GM23338 (cell line): ENCODE measurements around the gene RFESD. TPM values are rescaled to one million over a fixed set of nuclear protein-coding genes. Genes with fewer than 3 reads are reported as not detected.
"Not testable (repeated sequence)": the region's sequence is repeated elsewhere in the genome, so short reads cannot be mapped to it uniquely, and the experiment has no call there.

Experiments
- ATAC-seq: fragments of 200-7000 bp; cut with Tn5 transposase; 3 replicates; pipeline ENCODE4 v1.9.1; 2020
- DNase-seq: peaks from one replicate; pipeline ENCODE4 v3.0.0-alpha.2; 2015; ENCODE audit warnings: low spot score
- H2AFZ ChIP-seq: fragments of 200-600 bp; sonication (generic); 2 replicates; pipeline ENCODE4 v1.8.0; 2016; ENCODE audit warnings: antibody characterized with exemption, mild to moderate bottlenecking, moderate library complexity
- H3F3A ChIP-seq: fragments of 200-600 bp; sonication (generic); replicated peaks from 2 replicates; pipeline ENCODE4 v1.8.0; 2017; ENCODE audit warnings: antibody characterized with exemption, mixed run types, low read depth
- H3K27ac ChIP-seq: fragments of 200-600 bp; sonication (generic); 2 replicates; pipeline ENCODE4 v1.6.1; 2016; ENCODE audit warnings: low read depth
- H3K27me3 ChIP-seq: fragments of 200-600 bp; sonication (generic); 2 replicates; pipeline ENCODE4 v1.8.0; 2016; ENCODE audit warnings: mild to moderate bottlenecking, mixed run types, moderate library complexity; ENCODE audit not compliant: insufficient read depth
- H3K36me3 ChIP-seq: fragments of 200-600 bp; sonication (generic); 2 replicates; pipeline ENCODE4 v1.8.0; 2016; ENCODE audit warnings: mild to moderate bottlenecking; ENCODE audit not compliant: insufficient read depth
- H3K4me1 ChIP-seq: fragments of 200-600 bp; sonication (generic); 2 replicates; pipeline ENCODE4 v1.8.0; 2016; ENCODE audit warnings: mild to moderate bottlenecking, moderate library complexity; ENCODE audit not compliant: insufficient read depth
- H3K4me2 ChIP-seq: fragments of 200-600 bp; sonication (generic); 2 replicates; pipeline ENCODE4 v1.7.1; 2017; ENCODE audit warnings: mixed run types
- H3K4me3 ChIP-seq: fragments of 200-600 bp; sonication (generic); 2 replicates; pipeline ENCODE4 v1.6.1; 2016; ENCODE audit warnings: mixed run types
- H3K79me2 ChIP-seq: fragments of 200-600 bp; sonication (generic); replicated peaks from 2 replicates; pipeline ENCODE4 v1.8.0; 2017; ENCODE audit warnings: mild to moderate bottlenecking; ENCODE audit not compliant: insufficient read depth
- H3K9me2 ChIP-seq: fragments of 200-600 bp; sonication (generic); 2 replicates; pipeline ENCODE4 v1.8.0; 2017; ENCODE audit not compliant: insufficient read depth
- H4K20me1 ChIP-seq: fragments of 200-600 bp; sonication (generic); replicated peaks from 2 replicates; pipeline ENCODE4 v1.8.0; 2017; ENCODE audit warnings: mild to moderate bottlenecking; ENCODE audit not compliant: insufficient read depth
- H3K27ac Mint-ChIP-seq: 2 replicates; pipeline ENCODE4 v1.8.0; 2020; ENCODE audit warnings: inconsistent platforms, mild to moderate bottlenecking, moderate library complexity, mixed read lengths
- H3K27me3 Mint-ChIP-seq: 3 replicates; pipeline ENCODE4 v1.8.0; 2022; ENCODE audit warnings: low read depth, mild to moderate bottlenecking, moderate library complexity, mixed read lengths, inconsistent platforms; ENCODE audit not compliant: insufficient read depth, poor library complexity
- H3K36me3 Mint-ChIP-seq: 3 replicates; pipeline ENCODE4 v1.8.0; 2021; ENCODE audit warnings: low read depth, mild to moderate bottlenecking, inconsistent platforms, moderate library complexity, mixed read lengths
- H3K4me1 Mint-ChIP-seq: 3 replicates; pipeline ENCODE4 v1.8.0; 2020; ENCODE audit warnings: mild to moderate bottlenecking, inconsistent platforms, mixed read lengths
- H3K4me3 Mint-ChIP-seq: 3 replicates; pipeline ENCODE4 v1.8.0; 2021; ENCODE audit warnings: moderate library complexity, mild to moderate bottlenecking, inconsistent platforms, mixed read lengths
- H3K9me3 Mint-ChIP-seq: 3 replicates; pipeline ENCODE4 v1.8.0; 2020; ENCODE audit warnings: moderate library complexity, mild to moderate bottlenecking, inconsistent platforms, mixed read lengths
- CREB1 ChIP-seq: fragments of 250-450 bp; sonication (Bioruptor Pico); IDR thresholded peaks from 2 replicates; pipeline ENCODE4 v1.5.0; 2020; ENCODE audit warnings: low read depth, mild to moderate bottlenecking, moderate library complexity
- CTCF ChIP-seq, 2 experiments: fragments of 200-600 bp in 1 of 2; sonication (generic) in 1 of 2; conservative IDR thresholded peaks; 2 replicates each; pipeline versions ENCODE4 v1.5.1 to v1.6.1; 2016 to 2017; ENCODE audit warnings: antibody characterized with exemption in 2 of 2, low read depth in 2 of 2, mild to moderate bottlenecking in 2 of 2, moderate library complexity in 1 of 2
- EZH2 ChIP-seq: fragments of 200-600 bp; sonication (generic); IDR thresholded peaks from one replicate; pipeline ENCODE4 v1.8.0; 2017; ENCODE audit warnings: antibody characterized with exemption, mild to moderate bottlenecking, low read depth; ENCODE audit not compliant: unreplicated experiment
- EZH2phosphoT487 ChIP-seq: fragments of 200-600 bp; sonication (generic); IDR thresholded peaks from one replicate; pipeline ENCODE4 v1.8.1; 2018; ENCODE audit warnings: antibody characterized with exemption; ENCODE audit not compliant: unreplicated experiment
- NANOG ChIP-seq: IDR thresholded peaks from 2 replicates; pipeline ENCODE4 v1.6.1; 2016; ENCODE audit warnings: antibody characterized with exemption, borderline replicate concordance
- POLR2AphosphoS5 ChIP-seq: IDR thresholded peaks from 2 replicates; pipeline ENCODE4 v1.6.1; 2016; ENCODE audit warnings: antibody characterized with exemption, low read depth
- REST ChIP-seq: IDR thresholded peaks from one replicate; pipeline ENCODE4 v1.6.1; 2018; ENCODE audit warnings: antibody characterized with exemption; ENCODE audit not compliant: unreplicated experiment
- ZNF331 ChIP-seq: fragments of 250-450 bp; sonication (Bioruptor Pico); IDR thresholded peaks from 2 replicates; pipeline ENCODE4 v1.5.0; 2020; ENCODE audit warnings: low read depth, mild to moderate bottlenecking, moderate library complexity
- ZNF462 ChIP-seq: fragments of 250-450 bp; sonication (Bioruptor Pico); IDR thresholded peaks from 2 replicates; pipeline ENCODE4 v1.5.0; 2020; ENCODE audit warnings: mild to moderate bottlenecking, moderate library complexity
- polyA plus RNA-seq: library from polyadenylated mRNA; unstranded; fragments of >200 nt; fragmentation: Nextera tagmentation; extraction: Ambion mirVana; gene quantifications from 2 replicates; pipeline ENCODE4 v1.2.1, GENCODE V29; 2016
- total RNA-seq: library from RNA; depleted of rRNA; stranded (reverse); fragments of >200 nt; shearing (Covaris generic); gene quantifications from 2 replicates; pipeline ENCODE4 v1.2.3, GENCODE V29; 2014

RFESD gene
- total and polyA plus RNA-seq, 2 experiments from 2014 or later, result 2.4 to 6.9 TPM

GRCh38 chr5:95706196-95706595 lies 59.6 kb downstream of the RFESD start:
- not testable (repeated sequence) for H3K27ac Mint-ChIP-seq, ATAC-seq, H3K4me3 ChIP-seq, H3K9me2 ChIP-seq, H2AFZ ChIP-seq, H4K20me1 ChIP-seq, H3F3A ChIP-seq, H3K4me1 ChIP-seq, H3K4me3 Mint-ChIP-seq, H3K4me2 ChIP-seq, H3K9me3 Mint-ChIP-seq, H3K27ac ChIP-seq, H3K79me2 ChIP-seq, H3K27me3 Mint-ChIP-seq, H3K4me1 Mint-ChIP-seq, H3K36me3 Mint-ChIP-seq, DNase-seq, H3K36me3 ChIP-seq
- H3K27me3 ChIP-seq, result peaks cover 30% of the 10 kb centered on the region

GRCh38 chr5:95707055-95707454 lies 60.5 kb downstream of the RFESD start:
- Histone ChIP-seq H3K27ac (no peak overlapping the region), H3K4me1 (peaks cover 9% of the 10 kb centered on the region), H3F3A (no peaks in the 10 kb centered on the region), H3K9me2 (peaks cover 3% of the 10 kb centered on the region; the same call in 1 of the 2 replicates), H3K79me2 (no peaks in the 10 kb centered on the region), H3K4me2 (no peak overlapping the region), H4K20me1 (no peaks in the 10 kb centered on the region; the same call in 1 of the 2 replicates), H2AFZ (no peak overlapping the region), H3K27me3 (peaks cover 36% of the 10 kb centered on the region), H3K4me3 (no peak overlapping the region), H3K36me3 (no peaks in the 10 kb centered on the region)
- no peak for TF ChIP-seq ZNF331
- TF ChIP-seq CTCF (conservative IDR thresholded peaks at IDR 0.05; ENCODE audit: low read depth in 2 of 2), result no peak
- no peak for TF ChIP-seq ZNF462 (CRISPR knock-in tag)
- TF ChIP-seq EZH2phosphoT487, result no peak
- no peak for TF ChIP-seq REST
- no peak for TF ChIP-seq CREB1 (CRISPR knock-in tag)
- TF ChIP-seq NANOG, result no peak
- no peak for TF ChIP-seq POLR2AphosphoS5
- TF ChIP-seq EZH2, result no peak
- Mint-ChIP-seq H3K9me3 (no peaks in the 10 kb centered on the region), H3K36me3 (no peaks in the 10 kb centered on the region), H3K4me1 (peaks cover 10% of the 10 kb centered on the region; the same call in 2 of the 3 replicates), H3K27ac (no peak overlapping the region), H3K4me3 (no peak overlapping the region), H3K27me3 (peaks cover 4% of the 10 kb centered on the region)
- ATAC-seq, result no peak
- DNase-seq, result no peak
